Effector CD8-positive, alpha-beta T cell (primary cell): ENCODE measurements around the gene ITGB1.

Experiments used
- DNase-seq: peaks from one replicate; lab custom pipeline; 2025; lab: John Stamatoyannopoulos, UW

ITGB1 gene

DNA sequence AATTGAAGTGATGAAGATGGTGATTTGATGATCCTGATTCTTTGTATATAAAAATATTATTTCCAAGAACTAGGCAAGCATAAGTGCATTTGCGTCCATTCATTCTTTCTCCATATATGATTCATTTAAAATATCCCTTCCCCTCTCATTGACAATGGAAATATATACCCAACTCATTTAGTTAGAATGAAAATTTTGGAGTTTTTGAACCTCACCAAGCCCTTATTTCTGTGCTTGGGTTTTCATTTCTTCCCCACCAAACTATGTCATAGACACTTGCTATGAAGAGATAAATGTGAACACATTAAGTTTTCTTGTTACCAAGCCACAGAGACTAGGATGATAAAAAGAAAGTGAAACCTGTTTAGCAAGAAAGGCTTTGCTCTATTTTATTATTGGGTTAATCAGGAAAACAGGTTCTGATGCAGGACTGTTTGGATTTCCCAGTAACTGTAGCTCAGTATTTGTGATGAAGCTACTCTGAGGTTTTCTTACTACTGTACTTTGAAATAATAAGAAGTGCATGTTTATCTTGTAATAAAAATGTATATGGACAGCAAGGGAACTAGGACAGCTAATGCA lies 68.3 kb downstream of the ITGB1 start:
- no peak for DNase-seq

DNA sequence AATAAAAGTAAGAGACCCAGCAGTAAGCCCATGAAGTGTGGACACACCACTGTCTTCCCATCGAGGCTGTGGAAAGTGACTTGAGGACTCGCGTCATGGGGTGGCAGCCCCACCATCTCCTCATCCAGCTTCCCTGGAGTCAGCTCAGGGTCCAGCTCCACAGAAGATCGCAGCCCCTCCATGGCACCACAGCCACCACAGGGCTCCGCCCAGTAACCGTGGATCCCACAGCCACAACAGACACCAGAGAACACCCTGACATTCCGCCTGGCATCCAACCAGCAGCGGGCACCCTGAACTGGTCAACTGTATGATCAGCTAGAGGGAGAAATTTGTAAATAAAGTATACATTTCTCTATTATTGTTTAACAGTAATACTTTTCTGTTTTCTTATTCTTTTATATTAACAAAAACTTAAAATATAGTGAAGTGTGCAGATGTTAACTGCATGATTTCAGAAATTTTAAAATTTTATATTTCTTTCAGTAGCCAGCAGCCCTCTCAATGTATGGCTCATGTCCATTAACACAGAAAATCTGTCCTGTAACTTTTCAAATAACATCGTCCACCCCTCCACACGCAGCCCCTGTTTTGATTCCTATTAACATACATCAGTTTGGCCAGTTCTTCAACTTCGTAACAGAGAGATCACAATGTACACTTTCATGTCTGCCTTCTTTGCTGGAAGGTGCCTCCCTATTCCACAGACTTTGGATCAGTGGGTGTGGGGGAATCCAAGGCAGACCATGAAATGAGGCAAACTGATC lies 69.7 kb downstream of the ITGB1 start:
- DNase-seq = no peak

DNA sequence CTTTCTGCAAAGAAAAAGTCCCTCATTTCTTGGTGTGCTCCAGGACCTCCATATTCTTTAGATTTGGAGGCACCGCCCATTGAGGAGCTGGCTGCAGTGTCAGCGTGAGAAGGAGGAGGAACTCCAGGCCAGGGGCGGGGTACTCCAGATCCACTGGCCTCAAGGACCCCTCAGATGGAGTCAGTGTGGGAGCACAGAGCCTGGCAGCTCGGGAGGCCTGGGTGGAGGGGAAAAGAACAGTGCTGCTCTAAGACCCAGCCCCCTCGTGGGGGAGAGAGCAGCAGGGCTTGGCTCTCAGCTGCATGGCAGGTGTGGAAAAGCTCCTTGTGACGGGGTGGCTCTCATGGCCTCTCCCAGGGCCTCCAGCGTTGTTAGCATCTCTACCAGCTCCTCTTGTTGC lies 70.5 kb downstream of the ITGB1 start:
- DNase-seq = no peak

DNA sequence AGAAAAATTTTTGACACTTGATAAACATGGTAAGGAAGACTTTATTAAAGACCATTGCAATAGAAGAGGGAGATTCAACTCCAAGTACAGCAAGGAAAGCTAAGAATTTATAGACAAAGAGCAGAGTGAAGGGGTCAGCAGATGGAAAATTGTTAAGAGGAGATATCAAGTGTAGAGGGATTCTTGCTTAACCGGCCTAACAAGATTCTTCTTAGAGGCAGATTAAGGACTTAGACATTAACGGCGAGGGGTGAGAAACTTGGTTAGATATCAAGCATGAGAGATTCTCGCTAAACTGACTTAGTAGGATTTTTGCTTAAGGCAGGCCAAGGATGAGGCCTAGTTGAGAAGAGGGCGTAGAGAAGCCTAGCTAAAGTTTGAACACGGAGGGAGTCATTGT lies 76.0 kb downstream of the ITGB1 start:
- no peak for DNase-seq

DNA sequence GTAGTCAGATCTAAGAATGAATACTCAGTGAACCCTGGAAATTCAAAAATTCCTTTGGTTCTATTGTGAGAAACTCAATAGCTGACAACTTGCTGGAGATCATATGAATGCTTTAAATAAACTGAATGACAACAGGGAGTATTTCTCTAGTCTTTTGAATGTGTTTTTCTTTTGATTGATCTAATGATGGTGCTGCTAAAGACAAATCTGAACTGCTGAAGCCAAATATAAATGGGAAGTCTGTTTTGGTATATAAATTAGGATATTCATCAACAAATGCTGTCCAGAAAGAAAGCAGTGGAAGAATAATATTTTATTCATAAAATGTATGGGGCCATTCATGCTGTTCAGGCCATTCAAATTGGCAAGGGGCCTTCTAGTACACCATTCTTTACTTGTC lies 79.4 kb downstream of the ITGB1 start:
- no peak for DNase-seq

DNA sequence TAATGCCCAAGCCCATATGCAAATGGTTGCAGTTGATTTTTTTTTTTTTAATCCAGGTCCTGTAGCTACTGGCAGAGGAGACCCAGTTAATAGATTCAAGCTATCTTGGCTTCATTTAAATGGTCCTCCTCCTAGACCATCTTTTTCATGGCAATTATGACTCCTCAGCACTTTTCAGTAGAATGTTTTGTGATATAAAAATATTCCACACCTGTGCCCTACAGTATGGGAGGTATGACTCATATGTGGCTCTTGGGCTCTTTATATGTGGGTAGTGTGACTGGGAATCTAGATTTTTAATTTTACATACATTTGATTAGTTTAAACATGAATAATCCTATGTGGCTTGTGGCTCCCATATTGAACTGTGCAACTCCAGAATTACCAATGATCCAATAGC lies 80.1 kb downstream of the ITGB1 start:
- DNase-seq = no peak

DNA sequence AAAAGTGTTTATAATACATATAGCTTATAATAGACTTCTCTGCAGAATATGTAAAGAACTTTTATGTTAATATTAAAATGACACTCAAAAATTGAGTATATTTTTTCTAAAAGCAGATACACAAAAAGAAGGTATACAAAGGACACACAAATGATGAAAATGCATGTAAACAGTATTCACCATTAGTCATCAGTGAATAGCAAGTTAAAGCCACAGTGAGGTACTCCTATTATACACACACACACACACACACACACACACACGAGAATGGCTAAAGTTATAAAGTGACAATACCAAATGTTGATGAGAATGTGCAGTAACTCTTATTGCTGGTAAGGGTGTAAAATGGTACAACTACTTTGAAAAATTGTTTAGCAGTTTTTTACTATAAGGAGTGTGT lies 92.9 kb downstream of the ITGB1 start:
- DNase-seq = no peak

DNA sequence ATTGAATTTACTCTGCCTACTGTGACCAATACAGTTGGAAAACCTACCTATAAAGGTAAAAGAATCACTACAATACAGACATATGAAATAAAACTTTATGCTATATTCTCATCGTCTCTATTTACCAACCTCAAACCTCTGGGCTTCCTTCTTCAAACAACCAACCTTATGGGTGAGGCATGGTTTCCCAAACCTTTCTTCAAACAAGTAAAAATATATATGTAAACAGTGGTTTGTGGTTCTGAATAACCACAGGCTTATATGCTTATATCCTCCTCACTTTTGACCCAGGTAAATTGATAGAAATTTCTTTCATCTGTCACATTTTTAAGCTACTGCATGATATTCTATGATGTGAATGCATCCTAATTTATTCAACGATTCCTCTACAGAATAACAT lies 103.6 kb downstream of the ITGB1 start:
- no peak for DNase-seq

DNA sequence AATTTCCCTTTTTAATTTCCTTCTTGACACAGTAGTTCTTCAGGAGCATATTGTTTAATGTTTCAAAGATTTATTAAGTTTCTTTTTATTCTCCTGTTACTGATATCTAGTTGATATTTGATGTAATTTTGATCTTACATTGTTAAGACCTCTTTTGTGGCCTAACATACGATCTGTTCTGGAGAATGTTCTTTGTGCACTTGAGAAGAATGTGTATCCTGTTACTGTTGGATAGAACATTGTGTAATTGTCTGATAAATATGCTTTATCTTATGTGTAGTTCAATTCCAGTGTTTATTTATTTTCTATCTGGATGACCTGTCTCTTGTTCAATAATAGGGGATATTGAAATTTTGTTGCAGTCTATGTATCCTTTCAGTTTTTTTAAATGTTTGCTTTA lies 106.7 kb downstream of the ITGB1 start:
- no peak for DNase-seq
